ENCODE results near the gene OLIG1.

DNA sequence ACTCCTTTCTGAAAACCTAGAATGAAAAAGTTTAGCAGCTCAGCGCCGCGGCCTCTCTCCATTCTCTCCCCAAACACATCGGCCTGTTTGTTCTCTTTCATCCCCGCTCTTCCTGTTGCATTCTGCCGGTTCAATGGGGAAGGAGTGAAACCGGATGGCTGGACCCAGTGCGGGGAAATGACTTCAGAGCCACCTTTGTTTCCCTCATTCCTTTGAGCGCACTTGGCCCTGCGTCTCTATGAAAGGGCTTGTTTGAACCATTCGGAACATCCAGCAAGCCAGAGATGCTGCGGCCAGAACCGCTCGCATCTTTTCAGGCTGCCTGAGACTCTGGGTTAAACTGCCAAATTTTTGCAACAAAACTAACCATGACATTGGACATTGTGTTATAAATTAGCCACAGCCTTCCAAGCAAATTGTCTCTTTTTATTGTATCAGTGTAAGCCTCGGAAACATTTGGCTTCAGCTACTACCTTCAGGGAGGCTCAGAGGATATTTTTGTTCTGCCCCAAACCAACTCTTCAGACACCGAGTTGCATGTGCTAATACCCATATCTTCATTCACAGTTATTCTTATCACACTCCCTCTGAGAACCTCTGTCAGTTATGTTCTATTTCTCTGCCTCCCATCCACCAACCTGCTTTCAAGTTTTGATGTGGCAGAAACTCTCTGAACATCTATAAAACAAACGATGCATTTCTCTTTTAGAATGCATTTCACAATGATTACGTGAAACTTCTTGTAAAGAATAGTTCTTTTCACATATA, 5.1 kb upstream of the OLIG1 start:
- TF ChIP-seq, protein P1, sequence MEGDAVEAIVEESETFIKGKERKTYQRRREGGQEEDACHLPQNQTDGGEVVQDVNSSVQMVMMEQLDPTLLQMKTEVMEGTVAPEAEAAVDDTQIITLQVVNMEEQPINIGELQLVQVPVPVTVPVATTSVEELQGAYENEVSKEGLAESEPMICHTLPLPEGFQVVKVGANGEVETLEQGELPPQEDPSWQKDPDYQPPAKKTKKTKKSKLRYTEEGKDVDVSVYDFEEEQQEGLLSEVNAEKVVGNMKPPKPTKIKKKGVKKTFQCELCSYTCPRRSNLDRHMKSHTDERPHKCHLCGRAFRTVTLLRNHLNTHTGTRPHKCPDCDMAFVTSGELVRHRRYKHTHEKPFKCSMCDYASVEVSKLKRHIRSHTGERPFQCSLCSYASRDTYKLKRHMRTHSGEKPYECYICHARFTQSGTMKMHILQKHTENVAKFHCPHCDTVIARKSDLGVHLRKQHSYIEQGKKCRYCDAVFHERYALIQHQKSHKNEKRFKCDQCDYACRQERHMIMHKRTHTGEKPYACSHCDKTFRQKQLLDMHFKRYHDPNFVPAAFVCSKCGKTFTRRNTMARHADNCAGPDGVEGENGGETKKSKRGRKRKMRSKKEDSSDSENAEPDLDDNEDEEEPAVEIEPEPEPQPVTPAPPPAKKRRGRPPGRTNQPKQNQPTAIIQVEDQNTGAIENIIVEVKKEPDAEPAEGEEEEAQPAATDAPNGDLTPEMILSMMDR (IDR thresholded peaks at IDR 0.05) = no peak
- TF ChIP-seq EZH2 (IDR thresholded peaks at IDR 0.05) = peak; percentile 66
